ENCODE measurements around the gene BAK1.
"Not testable (repeated sequence)": the region's sequence is repeated elsewhere in the genome, so short reads cannot be mapped to it uniquely, and the experiment has no call there.

The BAK1 gene

GRCh38 chr6:33549196-33549595 lies 30.9 kb downstream of the BAK1 start:
- DNase-seq: no peak

- no peak for DNase-seq
Measured at GRCh38 chr6:33547499-33547898, 32.6 kb downstream of the BAK1 start.

GRCh38 chr6:33546766-33547165 lies 33.3 kb downstream of the BAK1 start:
- no peak for DNase-seq

GRCh38 chr6:33545292-33545691 lies 34.8 kb downstream of the BAK1 start:
- not testable (repeated sequence) for DNase-seq

- DNase-seq: no peak
Measured at GRCh38 chr6:33543116-33543515, 37.0 kb downstream of the BAK1 start.

GRCh38 chr6:33540768-33541167 lies 39.3 kb downstream of the BAK1 start:
- DNase-seq: no peak

GRCh38 chr6:33534702-33535101 lies 45.4 kb downstream of the BAK1 start:
- DNase-seq: no peak

GRCh38 chr6:33533163-33533869 lies 46.8 kb downstream of the BAK1 start:
- not testable (repeated sequence) for DNase-seq

GRCh38 chr6:33532431-33532830 lies 47.6 kb downstream of the BAK1 start:
- DNase-seq: not testable (repeated sequence)

GRCh38 chr6:33530617-33531016 lies 49.5 kb downstream of the BAK1 start:
- DNase-seq: not testable (repeated sequence)
